CD14-positive monocyte (primary cell): ENCODE results near the gene FAM47E. TPM values are rescaled to one million over a fixed set of nuclear protein-coding genes. Genes with fewer than 3 reads are reported as not detected.
A peak's percentile ranks its signal among the peaks of the same experiment; 100 is the strongest.

Experiments used
- DNase-seq, 3 donors: peaks; one replicate each; pipeline ENCODE4 v3.0.0-alpha.2; 2011 to 2022
- H2AFZ ChIP-seq: 2 replicates; pipeline ENCODE4 v1.6.0; 2012; ENCODE audit warnings: mild to moderate bottlenecking, low read depth, low read length, inconsistent platforms; ENCODE audit not compliant: insufficient read depth, poor library complexity, severe bottlenecking
- H3K27ac ChIP-seq, 2 donors: 1 replicate in 1 of 2; 2 replicates in 1 of 2; pipeline ENCODE4 v1.5.1; 2012 to 2013; ENCODE audit warnings: low read length in 2 of 2, control low read depth in 1 of 2, inconsistent platforms in 1 of 2, low read depth in 1 of 2, mild to moderate bottlenecking in 1 of 2
- H3K27me3 ChIP-seq, 2 donors: one replicate each; pipeline versions ENCODE4 v1.6.0 to v1.6.1; 2011 to 2013; ENCODE audit warnings: low read length in 2 of 2; ENCODE audit not compliant: control insufficient read depth in 2 of 2, insufficient read depth in 2 of 2
- H3K36me3 ChIP-seq, 2 donors: replicated peaks in 1 of 2; 1 replicate in 1 of 2; 2 replicates in 1 of 2; pipeline versions ENCODE4 v1.5.1 to v1.6.1; 2012 to 2013; ENCODE audit warnings: low read length in 2 of 2, control low read depth in 1 of 2, inconsistent platforms in 1 of 2, mild to moderate bottlenecking in 1 of 2; ENCODE audit not compliant: insufficient read depth in 2 of 2, control insufficient read depth in 1 of 2
- H3K4me1 ChIP-seq, 2 donors: 1 replicate in 1 of 2; 2 replicates in 1 of 2; pipeline versions ENCODE4 v1.5.1 to v1.6.1; 2012 to 2013; ENCODE audit warnings: low read length in 2 of 2, control low read depth in 1 of 2, inconsistent platforms in 1 of 2, mild to moderate bottlenecking in 1 of 2, moderate library complexity in 1 of 2; ENCODE audit not compliant: insufficient read depth in 2 of 2, control insufficient read depth in 1 of 2
- H3K4me2 ChIP-seq: replicated peaks from 2 replicates; pipeline ENCODE3; 2012; ENCODE audit warnings: low read length, moderate library complexity, mild to moderate bottlenecking; ENCODE audit not compliant: poor library complexity, severe bottlenecking; ENCODE audit errors: extremely low read depth
- H3K4me3 ChIP-seq, 3 experiments: fragments of 200-600 bp in 1 of 3; sonication (generic) in 1 of 3; replicated peaks in 1 of 3; 1 replicate in 2 of 3; 2 replicates in 1 of 3; pipeline ENCODE4 v1.5.1; 2011 to 2013; ENCODE audit warnings: low read length in 3 of 3, mild to moderate bottlenecking in 3 of 3, control low read depth in 2 of 3, low read depth in 2 of 3, inconsistent platforms in 1 of 3, moderate library complexity in 1 of 3
- H3K79me2 ChIP-seq: 2 replicates; pipeline ENCODE4 v1.6.0; 2012; ENCODE audit warnings: mild to moderate bottlenecking, control low read depth, inconsistent platforms, low read length, moderate library complexity; ENCODE audit not compliant: insufficient read depth
- H3K9ac ChIP-seq: 2 replicates; pipeline ENCODE4 v1.6.0; 2017; ENCODE audit warnings: low read length, mild to moderate bottlenecking; ENCODE audit not compliant: insufficient read depth, poor library complexity, severe bottlenecking
- H3K9me3 ChIP-seq, 2 donors: replicated peaks in 1 of 2; 1 replicate in 1 of 2; 2 replicates in 1 of 2; pipeline versions ENCODE4 v1.5.1 to v1.6.1; 2012 to 2013; ENCODE audit warnings: low read length in 2 of 2, control low read depth in 1 of 2; ENCODE audit not compliant: control insufficient read depth in 1 of 2, insufficient read depth in 1 of 2
- H4K20me1 ChIP-seq: 2 replicates; pipeline ENCODE4 v1.6.0; 2012; ENCODE audit warnings: mild to moderate bottlenecking, low read length, control low read depth, moderate library complexity; ENCODE audit not compliant: insufficient read depth
- H3K27ac Mint-ChIP-seq, 7 donors: one replicate each; pipeline ENCODE4 v1.8.0; 2020; ENCODE audit warnings: mild to moderate bottlenecking in 7 of 7, mixed read lengths in 7 of 7, moderate library complexity in 6 of 7, inconsistent platforms in 2 of 7
- H3K27me3 Mint-ChIP-seq, 3 donors: one replicate each; pipeline ENCODE4 v1.8.0; 2021 to 2022; ENCODE audit warnings: low read depth in 3 of 3, mild to moderate bottlenecking in 3 of 3, mixed read lengths in 3 of 3, moderate library complexity in 3 of 3, inconsistent platforms in 1 of 3
- H3K36me3 Mint-ChIP-seq, 2 donors: one replicate each; pipeline ENCODE4 v1.8.0; 2020; ENCODE audit warnings: mixed read lengths in 2 of 2, inconsistent platforms in 1 of 2, mild to moderate bottlenecking in 1 of 2
- H3K4me1 Mint-ChIP-seq: one replicate; pipeline ENCODE4 v1.8.0; 2020; ENCODE audit warnings: mild to moderate bottlenecking, mixed read lengths
- H3K4me3 Mint-ChIP-seq, 2 donors: one replicate each; pipeline ENCODE4 v1.8.0; 2020; ENCODE audit warnings: mild to moderate bottlenecking in 2 of 2, mixed read lengths in 2 of 2, moderate library complexity in 1 of 2
- H3K9me3 Mint-ChIP-seq, 7 donors: one replicate each; pipeline ENCODE4 v1.8.0; 2020 to 2022; ENCODE audit warnings: mixed read lengths in 7 of 7, mild to moderate bottlenecking in 6 of 7, moderate library complexity in 6 of 7, inconsistent platforms in 2 of 7
- CTCF ChIP-seq: fragments of 200-600 bp; IDR thresholded peaks from one replicate; pipeline ENCODE4 v1.8.0; 2022; ENCODE audit warnings: antibody characterized with exemption, mild to moderate bottlenecking
- WGBS: methylation state at CpG from one replicate; pipeline ENCODE4 v1.1.5; 2013; ENCODE audit warnings: missing lambda C conversion rate; ENCODE audit not compliant: insufficient coverage; 5-methylcytosine and 5-hydroxymethylcytosine counted together
- intact Hi-C, 2 donors: fragments of 100-400 bp; cut with micrococcal nuclease; formaldehyde crosslinking; loops; one replicate each; pipeline versions ENCODE4 v1.15.0 to v1.15.1; 2023
- polyA plus RNA-seq, 3 donors: library from polyadenylated mRNA; depleted of rRNA in 1 of 3; unstranded in 2 of 3; stranded (reverse) in 1 of 3; fragments of 300-500 nt in 2 of 3; fragments of >200 nt in 1 of 3; fragmentation: Illumina TruSeq in 2 of 3; gene quantifications; 1 replicate in 2 of 3; 2 replicates in 1 of 3; pipeline ENCODE4 v1.2.3, GENCODE V29; 2012 to 2021

Gene FAM47E
- polyA plus RNA-seq, 3 donors: 0.31 TPM; not detected in 2

DNA sequence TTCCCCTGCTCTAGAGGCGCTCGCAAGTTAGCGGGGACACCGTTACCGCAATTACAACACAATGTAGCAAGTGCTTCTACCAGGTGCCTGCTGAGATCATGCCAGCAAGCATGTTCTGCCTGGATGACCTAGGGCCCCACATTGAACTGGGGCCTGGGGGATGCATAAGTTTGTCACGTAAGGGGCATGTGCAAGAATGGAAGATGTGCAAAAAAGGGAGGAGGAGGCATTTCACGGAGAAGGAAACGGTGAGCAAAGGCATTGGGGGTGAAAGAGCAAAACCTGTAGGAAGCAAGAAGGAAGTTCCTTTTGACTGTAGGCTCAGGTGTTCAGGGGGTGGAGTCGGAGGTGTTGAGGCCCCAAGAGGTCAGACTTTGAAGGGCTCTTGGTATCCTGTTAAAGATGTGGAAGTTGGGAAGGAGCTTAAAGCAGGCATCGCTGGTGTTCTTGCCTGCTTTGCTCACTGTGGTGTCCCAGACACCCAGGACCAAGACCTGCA lies 37.3 kb upstream of the FAM47E start:
- H4K20me1 ChIP-seq: peaks cover 27% of the 10 kb centered on the region
- H3K4me3 ChIP-seq: peak overlapping the region; percentile 63 to 93 (median 68)
- no peak for DNase-seq
- H3K27ac ChIP-seq: peak overlapping the region; percentile 91 to 98
- intact Hi-C loops: loop anchor here (5.0 to 10.0 kb wide), 3 partner anchors 91 to 941 kb away; partner anchors contain the start of genes CCNG2 (in 1 of the 2), PPEF2 (in 1 of the 2) and STBD1 (in 1 of the 2)
- TF ChIP-seq CTCF: no peak
- H3K79me2 ChIP-seq: peaks cover 49% of the 10 kb centered on the region
- peak overlapping the region; percentile 86 for H3K4me2 ChIP-seq
- Mint-ChIP-seq H3K4me3 (peak overlapping the region; percentile 85 to 87), H3K4me1 (peaks cover 90% of the 10 kb centered on the region), H3K27ac (peak overlapping the region; percentile 91 to 99 (median 97)), H3K9me3 (peaks cover 0 to 2% (median 0%) of the 10 kb centered on the region in 7 donors), H3K27me3 (peaks cover 0 to 1% (median 0%) of the 10 kb centered on the region in 3 donors), H3K36me3 (peaks cover 3 to 4% of the 10 kb centered on the region in 2 donors)
- H3K36me3 ChIP-seq: no peaks in the 10 kb centered on the region
- WGBS: 2% methylated on average over 9 of the region's 10 CpGs
- H3K27me3 ChIP-seq: no peaks in the 10 kb centered on the region
- no peaks in the 10 kb centered on the region for H3K9me3 ChIP-seq
- peak overlapping the region; percentile 95 for H3K9ac ChIP-seq
- H2AFZ ChIP-seq: peak overlapping the region; percentile 90
- H3K4me1 ChIP-seq: peaks cover 81 to 87% of the 10 kb centered on the region in 2 donors

- Histone ChIP-seq H3K4me3 (peak overlapping the region in 1 of 3 experiments; percentile 93), H3K9me3 (no peaks in the 10 kb centered on the region), H3K9ac (no peak overlapping the region), H3K79me2 (peaks cover 40% of the 10 kb centered on the region), H2AFZ (no peak overlapping the region), H4K20me1 (peaks cover 20% of the 10 kb centered on the region), H3K4me2 (no peak overlapping the region), H3K27ac (peak overlapping the region in 1 of 2 donors; percentile 98), H3K27me3 (no peaks in the 10 kb centered on the region), H3K36me3 (no peaks in the 10 kb centered on the region), H3K4me1 (peaks cover 81 to 87% of the 10 kb centered on the region in 2 donors)
- Mint-ChIP-seq H3K4me1 (peaks cover 91% of the 10 kb centered on the region), H3K9me3 (peaks cover 0 to 2% (median 0%) of the 10 kb centered on the region in 7 donors), H3K27ac (peak overlapping the region in 2 of 7 donors; percentile 50 to 99), H3K36me3 (peaks cover 0 to 4% of the 10 kb centered on the region in 2 donors), H3K27me3 (peaks cover 0 to 1% (median 0%) of the 10 kb centered on the region in 3 donors), H3K4me3 (no peak overlapping the region)
- intact Hi-C loops: loop anchor here (10.0 kb wide), 2 partner anchors 90 to 940 kb away; partner anchors contain the start of genes CCNG2 (in 1 of the 2) and STBD1 (in 1 of the 2)
- DNase-seq: no peak
- no peak for TF ChIP-seq CTCF
- WGBS: no CpG with 5 or more reads among the region's 3 CpGs
Observed at GRCh38 chr4:76215077-76215476, 36.4 kb upstream of the FAM47E start.
